Psoas muscle (tissue), 8 donors: ENCODE data around the gene UNK. TPM values are rescaled to one million over a fixed set of nuclear protein-coding genes. Genes with fewer than 3 reads are reported as not detected.
"Not testable (repeated sequence)": the region's sequence is repeated elsewhere in the genome, so short reads cannot be mapped to it uniquely, and the experiment has no call there.

ENCODE experiments used
- ATAC-seq, 4 donors: fragments of 200-7000 bp; cut with Tn5 transposase; one replicate each; pipeline ENCODE4 v1.9.1; 2020; ENCODE audit warnings: moderate library complexity in 3 of 4, mild to moderate bottlenecking in 2 of 4
- DNase-seq, 2 donors: peaks; one replicate each; pipeline ENCODE4 v3.0.0-alpha.2; 2020
- H3K27ac ChIP-seq: fragments of 200-600 bp; one replicate; pipeline ENCODE4 v1.8.0; 2022
- H3K27me3 ChIP-seq, 3 donors: fragments of 200-600 bp in 1 of 3; one replicate each; pipeline versions ENCODE4 v1.6.1 to v1.8.0; 2013 to 2022; ENCODE audit warnings: low read length in 2 of 3, mild to moderate bottlenecking in 2 of 3, moderate library complexity in 1 of 3; ENCODE audit not compliant: insufficient read depth in 3 of 3
- H3K36me3 ChIP-seq, 2 donors: fragments of 200-600 bp in 1 of 2; one replicate each; pipeline versions ENCODE4 v1.6.1 to v1.8.0; 2013 to 2022; ENCODE audit warnings: low read depth in 1 of 2, mild to moderate bottlenecking in 1 of 2, moderate library complexity in 1 of 2; ENCODE audit not compliant: insufficient read depth in 1 of 2
- H3K4me1 ChIP-seq: fragments of 200-600 bp; one replicate; pipeline ENCODE4 v1.8.0; 2022
- H3K4me3 ChIP-seq: fragments of 200-600 bp; one replicate; pipeline ENCODE4 v1.8.0; 2022; ENCODE audit warnings: mild to moderate bottlenecking
- H3K9me3 ChIP-seq: fragments of 200-600 bp; one replicate; pipeline ENCODE4 v1.8.0; 2022
- CTCF ChIP-seq: fragments of 200-600 bp; IDR thresholded peaks from one replicate; pipeline ENCODE4 v1.8.0; 2022; ENCODE audit warnings: antibody characterized with exemption
- WGBS, 3 donors: extraction: QIAGEN DNeasy Blood & Tissue Kit; methylation state at CpG; one replicate each; pipeline versions ENCODE4 v1.1.6 to v1.1.7; 2013; 5-methylcytosine and 5-hydroxymethylcytosine counted together
- intact Hi-C, 2 donors: fragments of 100-400 bp; cut with DNase I; formaldehyde crosslinking; loops; one replicate each; pipeline versions ENCODE4 v1.11.0 to v1.14.2; 2022
- polyA plus RNA-seq, 3 donors: library from polyadenylated mRNA; stranded (reverse); fragments of 200-250 nt; gene quantifications; one replicate each; pipeline ENCODE4 v1.2.3, GENCODE V29; 2013
- total RNA-seq, 4 donors: library from RNA; stranded (reverse); fragmentation: NEBNext Ultra II Directional in 2 of 4; extraction: Animal tissue kit (Norgen Biotek cat#: 25700) in 2 of 4; gene quantifications; one replicate each; pipeline versions ENCODE4 v1.2.1 to v1.2.4, GENCODE V29; 2021 to 2023
- donor health status: healthy with polysubstance abuse.
- donor health status: DM: no; HTN: no; CAD: no; lungs with moderate emphysema.
- donor health status: Bipolar disorder and iron deficiency.
- donor health status: healthy.
- donor health status: DM: yes; HTN: yes; CAD: no.
- donor health status: DM: no; HTN: no; CAD: no.
- donor health status: DM: no; HTN: no; CAD: no.
- donor health status: DM: yes; HTN: yes; CAD: no.

UNK gene
- total and polyA plus RNA-seq, 7 donors: 6.9 to 13.7 (median 8.2) TPM

GRCh38 chr17:75807861-75808260 is 23.3 kb downstream of the UNK start:
- DNase-seq (no peak), ATAC-seq (no peak)
- 82 to 93% (median 90%) methylated on average over 3 of the region's 3 CpGs for WGBS, 3 donors
- Histone ChIP-seq H3K36me3 (peaks cover 0 to 36% of the 10 kb centered on the region in 2 donors), H3K4me1 (peaks cover 24% of the 10 kb centered on the region), H3K27ac (peak overlapping the region; percentile 78), H3K9me3 (no peaks in the 10 kb centered on the region), H3K4me3 (no peak overlapping the region), H3K27me3 (no peaks in the 10 kb centered on the region)
- intact Hi-C loops: no loop called here
- no peak for TF ChIP-seq CTCF

- 15 to 28% (median 21%) methylated on average over 4 of the region's 4 CpGs for WGBS, 3 donors
- Histone ChIP-seq H3K4me1 (peaks cover 24% of the 10 kb centered on the region), H3K9me3 (no peaks in the 10 kb centered on the region), H3K27ac (peak overlapping the region; percentile 78), H3K36me3 (peaks cover 0 to 43% of the 10 kb centered on the region in 2 donors), H3K4me3 (no peak overlapping the region), H3K27me3 (no peaks in the 10 kb centered on the region)
- intact Hi-C loops: no loop called here
- no peak for ATAC-seq
- no peak for TF ChIP-seq CTCF
- no peak for DNase-seq
These were observed 23.9 kb downstream of the UNK start for GRCh38 chr17:75808549-75808904.

GRCh38 chr17:75808905-75809621 is 24.5 kb downstream of the UNK start:
- H3K27ac ChIP-seq: peak overlapping the region; percentile 78
- DNase-seq (peak; percentile 69 to 70), ATAC-seq (peak; percentile 85 to 96 (median 90))
- H3K36me3 ChIP-seq: peaks cover 0 to 46% of the 10 kb centered on the region in 2 donors
- no peaks in the 10 kb centered on the region for H3K9me3 ChIP-seq
- intact Hi-C loops: no loop called here
- H3K27me3 ChIP-seq: no peaks in the 10 kb centered on the region
- 17 to 39% (median 33%) methylated on average over 17 to 18 of the region's 18 CpGs for WGBS, 3 donors
- H3K4me1 ChIP-seq: peaks cover 24% of the 10 kb centered on the region
- no peak for TF ChIP-seq CTCF
- peak overlapping the region; percentile 25 for H3K4me3 ChIP-seq

GRCh38 chr17:75809631-75810111 is 25.1 kb downstream of the UNK start:
- peaks cover 24% of the 10 kb centered on the region for H3K4me1 ChIP-seq
- peak overlapping the region; percentile 78 for H3K27ac ChIP-seq
- no peak for TF ChIP-seq CTCF
- no peak for DNase-seq
- intact Hi-C loops: no loop called here
- 60 to 74% (median 62%) methylated on average over 24 of the region's 24 CpGs for WGBS, 3 donors
- ATAC-seq: peak; percentile 17 to 34 (median 24)
- H3K4me3 ChIP-seq: peak overlapping the region; percentile 25
- no peaks in the 10 kb centered on the region for H3K27me3 ChIP-seq
- H3K36me3 ChIP-seq: peaks cover 0 to 51% of the 10 kb centered on the region in 2 donors
- no peaks in the 10 kb centered on the region for H3K9me3 ChIP-seq

- no peak for DNase-seq
- 94 to 97% (median 97%) methylated on average over 5 of the region's 5 CpGs for WGBS, 3 donors
- no peaks in the 10 kb centered on the region for H3K27me3 ChIP-seq
- intact Hi-C loops: no loop called here
- peaks cover 0 to 56% of the 10 kb centered on the region in 2 donors for H3K36me3 ChIP-seq
- H3K4me3 ChIP-seq: no peak overlapping the region
- TF ChIP-seq CTCF: no peak
- no peaks in the 10 kb centered on the region for H3K9me3 ChIP-seq
- peak overlapping the region; percentile 78 for H3K27ac ChIP-seq
- peaks cover 24% of the 10 kb centered on the region for H3K4me1 ChIP-seq
- no peak for ATAC-seq
These were observed 25.6 kb downstream of the UNK start for GRCh38 chr17:75810216-75810615.

- H3K4me3 ChIP-seq, H3K9me3 ChIP-seq, ATAC-seq, intact Hi-C loops, DNase-seq, H3K27me3 ChIP-seq, H3K27ac ChIP-seq: not testable (repeated sequence)
- peaks cover 0 to 62% of the 10 kb centered on the region in 2 donors for H3K36me3 ChIP-seq
- WGBS, 3 donors: 94 to 97% (median 96%) methylated on average over 11 of the region's 11 CpGs
- peaks cover 24% of the 10 kb centered on the region for H3K4me1 ChIP-seq
These were observed 26.1 kb downstream of the UNK start for GRCh38 chr17:75810756-75811155.
